Limb (tissue), 2 donors: Measurements from ENCODE around the gene ADAMTS19.
A peak's percentile ranks its signal among the peaks of the same experiment; 100 is the strongest.
"Not testable (repeated sequence)": the region's sequence is repeated elsewhere in the genome, so short reads cannot be mapped to it uniquely, and the experiment has no call there.

Source experiments
- DNase-seq, 2 donors: peaks; one replicate each; pipeline ENCODE4 v3.0.0-alpha.2; 2016; ENCODE audit errors: extremely low spot score in 2 of 2

The ADAMTS19 gene

GRCh38 chr5:129591508-129592160, 131.5 kb downstream of the ADAMTS19 start:
- no peak for DNase-seq

- DNase-seq, result no peak
Measured at GRCh38 chr5:129593525-129593924, 133.4 kb downstream of the ADAMTS19 start.

- DNase-seq, result no peak
Measured at GRCh38 chr5:129601576-129601975, 141.5 kb downstream of the ADAMTS19 start.

GRCh38 chr5:129608350-129608749, 148.3 kb downstream of the ADAMTS19 start:
- DNase-seq, result no peak

GRCh38 chr5:129609710-129610109, 149.6 kb downstream of the ADAMTS19 start:
- DNase-seq, result no peak

GRCh38 chr5:129616517-129616916, 156.4 kb downstream of the ADAMTS19 start:
- no peak for DNase-seq

GRCh38 chr5:129617206-129617605, 157.1 kb downstream of the ADAMTS19 start:
- DNase-seq, result no peak

- no peak for DNase-seq
Measured at GRCh38 chr5:129619782-129620181, 159.7 kb downstream of the ADAMTS19 start.

- DNase-seq, result no peak
Measured at GRCh38 chr5:129622531-129622930, 162.4 kb downstream of the ADAMTS19 start.

GRCh38 chr5:129629575-129629974, 169.5 kb downstream of the ADAMTS19 start:
- DNase-seq, result no peak

- no peak for DNase-seq
Measured at GRCh38 chr5:129630101-129630500, 170.0 kb downstream of the ADAMTS19 start.

GRCh38 chr5:129631961-129632360, 171.9 kb downstream of the ADAMTS19 start:
- DNase-seq, result no peak

- DNase-seq, result not testable (repeated sequence)
Measured at GRCh38 chr5:129637501-129637900, 177.4 kb downstream of the ADAMTS19 start.

GRCh38 chr5:129639331-129639730, 179.2 kb downstream of the ADAMTS19 start:
- DNase-seq, result no peak

GRCh38 chr5:129652349-129653056, 192.4 kb downstream of the ADAMTS19 start:
- DNase-seq, result peak in 1 of 2 donors; percentile 34

- DNase-seq, result peak in 1 of 2 donors; percentile 77
Measured at GRCh38 chr5:129653057-129653375, 192.9 kb downstream of the ADAMTS19 start.

- peak in 1 of 2 donors; percentile 17 for DNase-seq
Measured at GRCh38 chr5:129653442-129653841, 193.3 kb downstream of the ADAMTS19 start.

- DNase-seq, result no peak
Measured at GRCh38 chr5:129656952-129657351, 196.9 kb downstream of the ADAMTS19 start.

- no peak for DNase-seq
Measured at GRCh38 chr5:129658801-129659200, 198.7 kb downstream of the ADAMTS19 start.

- DNase-seq, result no peak
Measured at GRCh38 chr5:129661366-129662035, 201.4 kb downstream of the ADAMTS19 start.

- DNase-seq, result no peak
Measured at GRCh38 chr5:129664336-129664937, 204.3 kb downstream of the ADAMTS19 start.

GRCh38 chr5:129670957-129671500, 210.9 kb downstream of the ADAMTS19 start:
- DNase-seq, result no peak
